Memory B cell (primary cell): ENCODE results near the gene DPPA3.
"Not testable (repeated sequence)": the region's sequence is repeated elsewhere in the genome, so short reads cannot be mapped to it uniquely, and the experiment has no call there.

Experiments
- ATAC-seq: fragments of 150-1000 bp; cut with Tn5 transposase; 2 replicates; pipeline ENCODE4 v1.10.0; 2021; ENCODE audit warnings: low read depth, mild to moderate bottlenecking, moderate library complexity
- DNase-seq, 2 donors: peaks; one replicate each; pipeline ENCODE4 v3.0.0; 2022; ENCODE audit warnings: low spot score in 2 of 2
- H3K27ac Mint-ChIP-seq: one replicate; pipeline ENCODE4 v1.8.0; 2022; ENCODE audit warnings: mild to moderate bottlenecking, moderate library complexity, mixed read lengths
- H3K27me3 Mint-ChIP-seq: one replicate; pipeline ENCODE4 v1.8.0; 2022; ENCODE audit warnings: mixed read lengths
- H3K36me3 Mint-ChIP-seq: one replicate; pipeline ENCODE4 v1.8.0; 2022; ENCODE audit warnings: mild to moderate bottlenecking, mixed read lengths
- H3K4me1 Mint-ChIP-seq: one replicate; pipeline ENCODE4 v1.8.0; 2022; ENCODE audit warnings: mixed read lengths
- H3K4me3 Mint-ChIP-seq: one replicate; pipeline ENCODE4 v1.8.0; 2022; ENCODE audit warnings: mild to moderate bottlenecking, moderate library complexity, mixed read lengths
- H3K9me3 Mint-ChIP-seq: one replicate; pipeline ENCODE4 v1.8.0; 2022; ENCODE audit warnings: mixed read lengths

DPPA3 gene

GRCh38 chr12:7705846-7706245, 5.4 kb upstream of the DPPA3 start:
- no peak for DNase-seq
- Mint-ChIP-seq H3K27me3 (no peaks in the 10 kb centered on the region), H3K36me3 (no peaks in the 10 kb centered on the region), H3K4me1 (no peaks in the 10 kb centered on the region), H3K9me3 (peaks cover 1% of the 10 kb centered on the region), H3K27ac (no peak overlapping the region), H3K4me3 (no peak overlapping the region)
- ATAC-seq: no peak

GRCh38 chr12:7709969-7710675, 1.1 kb upstream of the DPPA3 start:
- ATAC-seq: no peak
- Mint-ChIP-seq H3K4me3 (no peak overlapping the region), H3K36me3 (no peaks in the 10 kb centered on the region), H3K27ac (no peak overlapping the region), H3K4me1 (no peaks in the 10 kb centered on the region), H3K27me3 (peaks cover 3% of the 10 kb centered on the region), H3K9me3 (peaks cover 1% of the 10 kb centered on the region)
- no peak for DNase-seq

- Mint-ChIP-seq H3K36me3 (no peaks in the 10 kb centered on the region), H3K4me3 (no peak overlapping the region), H3K27ac (no peak overlapping the region), H3K4me1 (no peaks in the 10 kb centered on the region), H3K27me3 (peaks cover 5% of the 10 kb centered on the region), H3K9me3 (no peaks in the 10 kb centered on the region)
- ATAC-seq: no peak
- DNase-seq: no peak
Observed at GRCh38 chr12:7712841-7713442, 1.7 kb downstream of the DPPA3 start.

- H3K4me1 Mint-ChIP-seq: no peaks in the 10 kb centered on the region
- DNase-seq: no peak
- H3K4me3 Mint-ChIP-seq: no peak overlapping the region
- ATAC-seq: no peak
- H3K27me3 Mint-ChIP-seq: peaks cover 6% of the 10 kb centered on the region
- no peaks in the 10 kb centered on the region for H3K9me3 Mint-ChIP-seq
- H3K27ac Mint-ChIP-seq: no peak overlapping the region
- H3K36me3 Mint-ChIP-seq: no peaks in the 10 kb centered on the region
Observed at GRCh38 chr12:7716381-7716780, 5.1 kb downstream of the DPPA3 start.

- peaks cover 6% of the 10 kb centered on the region for H3K27me3 Mint-ChIP-seq
- DNase-seq (no peak), ATAC-seq (no peak)
- H3K4me3 Mint-ChIP-seq: no peak overlapping the region
- H3K4me1 Mint-ChIP-seq: no peaks in the 10 kb centered on the region
- no peaks in the 10 kb centered on the region for H3K9me3 Mint-ChIP-seq
- H3K27ac Mint-ChIP-seq: no peak overlapping the region
- no peaks in the 10 kb centered on the region for H3K36me3 Mint-ChIP-seq
Observed at GRCh38 chr12:7719946-7720730, 8.9 kb downstream of the DPPA3 start.

GRCh38 chr12:7723926-7724325, 12.7 kb downstream of the DPPA3 start:
- DNase-seq: no peak
- Mint-ChIP-seq H3K9me3 (no peaks in the 10 kb centered on the region), H3K27ac (no peak overlapping the region)

GRCh38 chr12:7729746-7730145, 18.5 kb downstream of the DPPA3 start:
- no peaks in the 10 kb centered on the region for H3K36me3 Mint-ChIP-seq
- no peak overlapping the region for H3K27ac Mint-ChIP-seq
- no peaks in the 10 kb centered on the region for H3K9me3 Mint-ChIP-seq
- no peaks in the 10 kb centered on the region for H3K4me1 Mint-ChIP-seq
- H3K4me3 Mint-ChIP-seq: no peak overlapping the region
- peaks cover 7% of the 10 kb centered on the region for H3K27me3 Mint-ChIP-seq
- DNase-seq (no peak), ATAC-seq (no peak)

More at GRCh38 chr12:7723926-7724325, 12.7 kb downstream of the DPPA3 start:
- no peak overlapping the region for H3K4me3 Mint-ChIP-seq
- H3K27me3 Mint-ChIP-seq: peaks cover 8% of the 10 kb centered on the region
- ATAC-seq: no peak
- no peaks in the 10 kb centered on the region for H3K36me3 Mint-ChIP-seq
- H3K4me1 Mint-ChIP-seq: no peaks in the 10 kb centered on the region

- not testable (repeated sequence) for H3K36me3 Mint-ChIP-seq, H3K9me3 Mint-ChIP-seq, H3K4me3 Mint-ChIP-seq, ATAC-seq, H3K27ac Mint-ChIP-seq, DNase-seq, H3K27me3 Mint-ChIP-seq, H3K4me1 Mint-ChIP-seq
Observed at GRCh38 chr12:7730984-7731383, 19.8 kb downstream of the DPPA3 start.

- H3K36me3 Mint-ChIP-seq: no peaks in the 10 kb centered on the region
- DNase-seq: no peak
- H3K4me1 Mint-ChIP-seq: no peaks in the 10 kb centered on the region
- no peak for ATAC-seq
- no peaks in the 10 kb centered on the region for H3K9me3 Mint-ChIP-seq
- no peak overlapping the region for H3K27ac Mint-ChIP-seq
- H3K27me3 Mint-ChIP-seq: peaks cover 4% of the 10 kb centered on the region
- H3K4me3 Mint-ChIP-seq: no peak overlapping the region
Observed at GRCh38 chr12:7731486-7731885, 20.3 kb downstream of the DPPA3 start.

GRCh38 chr12:7732993-7733392, 21.8 kb downstream of the DPPA3 start:
- Mint-ChIP-seq H3K4me3 (no peak overlapping the region), H3K36me3 (no peaks in the 10 kb centered on the region), H3K9me3 (no peaks in the 10 kb centered on the region), H3K4me1 (no peaks in the 10 kb centered on the region), H3K27me3 (peaks cover 4% of the 10 kb centered on the region), H3K27ac (no peak overlapping the region)
- no peak for DNase-seq
- ATAC-seq: no peak

- DNase-seq (no peak), ATAC-seq (no peak)
- Mint-ChIP-seq H3K9me3 (peaks cover 5% of the 10 kb centered on the region), H3K4me3 (peak within 1 kb of the TSS; percentile 15), H3K27me3 (peaks cover 7% of the 10 kb centered on the region), H3K4me1 (peaks cover 3% of the 10 kb centered on the region), H3K27ac (no peak within 1 kb of the TSS), H3K36me3 (peaks cover 6% of the 10 kb centered on the region)
Observed at GRCh38 chr12:7747246-7747645, 36.0 kb downstream of the DPPA3 start, which contains the start of gene CLEC4C. Gene CLEC4C (minus strand): TSS chr12:7747375. CDS start chr12:7747348, 27 bp downstream.

- Mint-ChIP-seq H3K36me3 (peaks cover 3% of the 10 kb centered on the region), H3K9me3 (peaks cover 2% of the 10 kb centered on the region), H3K27me3 (peaks cover 7% of the 10 kb centered on the region), H3K27ac (no peak overlapping the region), H3K4me1 (peaks cover 3% of the 10 kb centered on the region), H3K4me3 (no peak overlapping the region)
- DNase-seq (no peak), ATAC-seq (no peak)
Observed at GRCh38 chr12:7748852-7749251, 37.6 kb downstream of the DPPA3 start.

- Mint-ChIP-seq H3K27me3 (peaks cover 7% of the 10 kb centered on the region), H3K36me3 (peaks cover 3% of the 10 kb centered on the region), H3K9me3 (peaks cover 2% of the 10 kb centered on the region), H3K27ac (no peak overlapping the region), H3K4me1 (peaks cover 3% of the 10 kb centered on the region), H3K4me3 (no peak overlapping the region)
- no peak for ATAC-seq
- DNase-seq: no peak
Observed at GRCh38 chr12:7749442-7749841, 38.2 kb downstream of the DPPA3 start.

GRCh38 chr12:7750350-7750749, 39.1 kb downstream of the DPPA3 start:
- Mint-ChIP-seq H3K9me3 (peaks cover 2% of the 10 kb centered on the region), H3K4me3 (no peak overlapping the region), H3K4me1 (peaks cover 3% of the 10 kb centered on the region), H3K36me3 (peaks cover 3% of the 10 kb centered on the region), H3K27me3 (peaks cover 7% of the 10 kb centered on the region), H3K27ac (no peak overlapping the region)
- ATAC-seq (no peak), DNase-seq (no peak)
